Prostate gland (tissue), 2 donors: ENCODE measurements around the gene CD38. TPM values are rescaled to one million over a fixed set of nuclear protein-coding genes. Genes with fewer than 3 reads are reported as not detected.
"Not testable (repeated sequence)": the region's sequence is repeated elsewhere in the genome, so short reads cannot be mapped to it uniquely, and the experiment has no call there.

ENCODE experiments used
- DNase-seq: peaks from one replicate; pipeline ENCODE4 v3.0.0-alpha.2; 2019; ENCODE audit warnings: low spot score
- H3K27ac ChIP-seq, 2 donors: fragments of 200-600 bp; sonication (generic); 2 replicates each; pipeline ENCODE4 v1.5.1; 2017 to 2019
- H3K27me3 ChIP-seq: fragments of 200-600 bp; sonication (generic); replicated peaks from 2 replicates; pipeline ENCODE4 v1.5.1; 2019; ENCODE audit not compliant: insufficient read depth
- H3K36me3 ChIP-seq, 2 donors: fragments of 200-600 bp; sonication (generic); 1 replicate in 1 of 2; 2 replicates in 1 of 2; pipeline versions ENCODE4 v1.5.1 to v1.8.1; 2017 to 2019
- H3K4me1 ChIP-seq: fragments of 200-600 bp; sonication (generic); replicated peaks from 2 replicates; pipeline ENCODE4 v1.5.1; 2019
- H3K4me3 ChIP-seq, 2 donors: fragments of 200-600 bp; sonication (generic); 2 replicates each; pipeline ENCODE4 v1.5.1; 2017 to 2019
- H3K9me3 ChIP-seq: fragments of 200-600 bp; sonication (generic); 2 replicates; pipeline ENCODE4 v1.5.1; 2017
- CTCF ChIP-seq, 4 experiments: fragments of 200-600 bp in 2 of 4; fragments of 450-650 bp in 2 of 4; sonication (generic) in 2 of 4; IDR thresholded peaks; 1 replicate in 3 of 4; 2 replicates in 1 of 4; pipeline ENCODE4 v1.5.1; 2016 to 2019; ENCODE audit warnings: antibody characterized with exemption in 4 of 4, mild to moderate bottlenecking in 2 of 4, moderate library complexity in 2 of 4
- POLR2A ChIP-seq: fragments of 450-650 bp; IDR thresholded peaks from one replicate; pipeline ENCODE4 v1.6.1; 2016; ENCODE audit warnings: antibody characterized with exemption, mild to moderate bottlenecking
- POLR2AphosphoS5 ChIP-seq: sonication (generic); formaldehyde crosslinking; IDR thresholded peaks from one replicate; pipeline ENCODE4 v1.6.1; 2017; ENCODE audit warnings: antibody characterized with exemption
- WGBS: methylation state at CpG from one replicate; pipeline ENCODE4 v1.1.5; 2018; 5-methylcytosine and 5-hydroxymethylcytosine counted together
- intact Hi-C: fragments of 100-400 bp; cut with DNase I; formaldehyde crosslinking; loops from one replicate; pipeline ENCODE4 v1.14.2; 2022
- total RNA-seq, 2 donors: library from RNA; depleted of rRNA; stranded (reverse); fragments of >200 nt; gene quantifications; one replicate each; pipeline ENCODE4 v1.1.0, GENCODE V29; 2016

CD38 gene
- total RNA-seq, 2 donors from 2014 or later = 4.6 to 9.9 TPM

- H3K27ac ChIP-seq = no peak overlapping the region
Observed at GRCh38 chr4:15799701-15800100, 21.6 kb downstream of the CD38 start.

GRCh38 chr4:15802497-15802896 lies 24.4 kb downstream of the CD38 start:
- H3K27me3 ChIP-seq, intact Hi-C loops: not testable (repeated sequence)

More at GRCh38 chr4:15799701-15800100, 21.6 kb downstream of the CD38 start:
- H3K4me1 ChIP-seq = no peaks in the 10 kb centered on the region
- H3K36me3 ChIP-seq = no peaks in the 10 kb centered on the region
- WGBS = 50% methylated on average over 2 of the region's 2 CpGs
- intact Hi-C loops = no loop called here
- H3K27me3 ChIP-seq = no peaks in the 10 kb centered on the region
- no peaks in the 10 kb centered on the region for H3K9me3 ChIP-seq
- TF ChIP-seq POLR2A = no peak
- no peak for TF ChIP-seq CTCF (IDR thresholded peaks at IDR 0.05)
- TF ChIP-seq POLR2AphosphoS5 = no peak
- no peak for DNase-seq
- no peak overlapping the region for H3K4me3 ChIP-seq

GRCh38 chr4:15805583-15806517 lies 27.7 kb downstream of the CD38 start:
- H3K36me3 ChIP-seq = no peaks in the 10 kb centered on the region
- no peaks in the 10 kb centered on the region for H3K27me3 ChIP-seq
- no peak overlapping the region for H3K4me3 ChIP-seq
- H3K4me1 ChIP-seq = no peaks in the 10 kb centered on the region
- no peaks in the 10 kb centered on the region for H3K9me3 ChIP-seq
- intact Hi-C loops = loop anchor here (5.0 kb wide), 2 partner anchors 151 to 191 kb away; no protein-coding TSS in a partner anchor
- peak in 3 of 4 experiments; percentile 74 to 83 (median 80) for TF ChIP-seq CTCF (IDR thresholded peaks at IDR 0.05)
- TF ChIP-seq POLR2A = no peak
- 43% methylated on average over 5 of the region's 5 CpGs for WGBS
- no peak overlapping the region for H3K27ac ChIP-seq
- DNase-seq = peak; percentile 62

More at GRCh38 chr4:15802497-15802896, 24.4 kb downstream of the CD38 start:
- not testable (repeated sequence) for H3K4me1 ChIP-seq, H3K9me3 ChIP-seq, H3K27ac ChIP-seq, H3K36me3 ChIP-seq, H3K4me3 ChIP-seq, DNase-seq

- no peak overlapping the region for H3K4me3 ChIP-seq
- intact Hi-C loops = loop anchor here (5.0 kb wide), 2 partner anchors 148 to 188 kb away; no protein-coding TSS in a partner anchor
- no peak for DNase-seq
- no peak for TF ChIP-seq POLR2A
- TF ChIP-seq POLR2AphosphoS5 = no peak
- TF ChIP-seq CTCF (IDR thresholded peaks at IDR 0.05) = no peak
- no peaks in the 10 kb centered on the region for H3K36me3 ChIP-seq
- no peaks in the 10 kb centered on the region for H3K4me1 ChIP-seq
- 86% methylated on average over 5 of the region's 5 CpGs for WGBS
- H3K9me3 ChIP-seq = no peaks in the 10 kb centered on the region
- no peaks in the 10 kb centered on the region for H3K27me3 ChIP-seq
- H3K27ac ChIP-seq = no peak overlapping the region
Observed at GRCh38 chr4:15809058-15809457, 30.9 kb downstream of the CD38 start.

GRCh38 chr4:15809466-15809865 lies 31.3 kb downstream of the CD38 start:
- intact Hi-C loops = loop anchor here (5.0 kb wide), 2 partner anchors 148 to 188 kb away; no protein-coding TSS in a partner anchor
- Histone ChIP-seq H3K4me3 (no peak overlapping the region), H3K9me3 (no peaks in the 10 kb centered on the region), H3K4me1 (no peaks in the 10 kb centered on the region), H3K27ac (no peak overlapping the region), H3K36me3 (no peaks in the 10 kb centered on the region), H3K27me3 (no peaks in the 10 kb centered on the region)
- DNase-seq = no peak
- WGBS = 66% methylated on average over 5 of the region's 5 CpGs
- no peak for TF ChIP-seq POLR2A
- no peak for TF ChIP-seq POLR2AphosphoS5
- no peak for TF ChIP-seq CTCF (IDR thresholded peaks at IDR 0.05)
